Stimulated activated naive B cell treated with anti-CD40 and anti-IgM and Interleukin-4, amounts not matched to agents 10 μg/mL and 1 μg/mL and 100 μg/mL, for 72 hours (primary cell): ENCODE data around the gene HSPD1.
"Not testable (repeated sequence)": the region's sequence is repeated elsewhere in the genome, so short reads cannot be mapped to it uniquely, and the experiment has no call there.

ENCODE experiments used
- ATAC-seq, 2 donors: fragments of 150-1000 bp; cut with Tn5 transposase; replicated peaks; 2 replicates each; pipeline ENCODE4 v1.10.0; 2021; ENCODE audit warnings: moderate library complexity in 1 of 2
- DNase-seq: peaks from one replicate; pipeline ENCODE4 v3.0.0; 2021
- H3K27ac Mint-ChIP-seq: one replicate; pipeline ENCODE4 v1.8.0; 2022; ENCODE audit warnings: mild to moderate bottlenecking, mixed read lengths
- H3K27me3 Mint-ChIP-seq, 2 donors: one replicate each; pipeline ENCODE4 v1.8.0; 2022; ENCODE audit warnings: mixed read lengths in 2 of 2
- H3K36me3 Mint-ChIP-seq, 2 donors: one replicate each; pipeline ENCODE4 v1.8.0; 2022; ENCODE audit warnings: mixed read lengths in 2 of 2, mild to moderate bottlenecking in 1 of 2
- H3K4me1 Mint-ChIP-seq, 2 donors: one replicate each; pipeline ENCODE4 v1.8.0; 2022; ENCODE audit warnings: mixed read lengths in 2 of 2, mild to moderate bottlenecking in 1 of 2
- H3K4me3 Mint-ChIP-seq, 2 donors: one replicate each; pipeline ENCODE4 v1.8.0; 2022; ENCODE audit warnings: mild to moderate bottlenecking in 2 of 2, mixed read lengths in 2 of 2, moderate library complexity in 1 of 2
- H3K9me3 Mint-ChIP-seq, 2 donors: one replicate each; pipeline ENCODE4 v1.8.0; 2022; ENCODE audit warnings: mixed read lengths in 2 of 2, mild to moderate bottlenecking in 1 of 2

Gene HSPD1

GRCh38 chr2:197504000-197504399, 4.4 kb upstream of the HSPD1 start:
- Mint-ChIP-seq H3K36me3 (peaks cover 28 to 50% of the 10 kb centered on the region in 2 donors), H3K4me1 (peaks cover 11 to 25% of the 10 kb centered on the region in 2 donors), H3K27me3 (no peaks in the 10 kb centered on the region), H3K9me3 (no peaks in the 10 kb centered on the region), H3K4me3 (no peak overlapping the region), H3K27ac (peak overlapping the region; percentile 14)
- DNase-seq: no peak
- ATAC-seq: no peak

DNA sequence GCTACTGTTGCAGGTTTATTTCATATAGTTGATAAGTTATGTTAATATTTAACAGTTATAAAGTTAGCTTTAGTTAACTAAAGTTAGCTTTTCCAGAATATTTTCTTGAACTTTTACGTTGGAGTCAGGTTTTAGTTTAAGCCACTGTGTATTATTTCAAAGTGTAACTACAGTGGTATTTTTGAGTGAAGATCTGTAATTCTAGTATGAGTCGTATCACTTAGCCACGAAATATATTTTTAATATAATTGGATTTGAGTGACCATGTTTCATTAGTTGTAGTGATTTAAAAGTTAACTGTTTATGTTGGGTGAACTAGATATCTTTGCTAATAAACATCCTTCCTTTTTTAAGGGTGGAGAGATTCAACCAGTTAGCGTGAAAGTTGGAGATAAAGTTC, 3.0 kb upstream of the HSPD1 start:
- Mint-ChIP-seq H3K36me3 (peaks cover 30 to 50% of the 10 kb centered on the region in 2 donors), H3K27me3 (no peaks in the 10 kb centered on the region), H3K27ac (no peak overlapping the region), H3K9me3 (no peaks in the 10 kb centered on the region), H3K4me3 (no peak overlapping the region), H3K4me1 (peaks cover 16 to 30% of the 10 kb centered on the region in 2 donors)
- DNase-seq: no peak
- ATAC-seq: no peak

GRCh38 chr2:197502201-197502600, 2.6 kb upstream of the HSPD1 start:
- no peak for DNase-seq
- Mint-ChIP-seq H3K36me3 (peaks cover 30 to 48% of the 10 kb centered on the region in 2 donors), H3K27ac (peak overlapping the region; percentile 9), H3K9me3 (no peaks in the 10 kb centered on the region), H3K27me3 (no peaks in the 10 kb centered on the region), H3K4me1 (peaks cover 17 to 35% of the 10 kb centered on the region in 2 donors), H3K4me3 (peak overlapping the region; percentile 90 to 96)
- ATAC-seq: no peak

GRCh38 chr2:197500503-197501131, 977 bp upstream of the HSPD1 start:
- Mint-ChIP-seq H3K27ac (peak overlapping the region; percentile 97), H3K9me3 (no peaks in the 10 kb centered on the region), H3K36me3 (peaks cover 32 to 55% of the 10 kb centered on the region in 2 donors), H3K4me3 (peak overlapping the region; percentile 90 to 96), H3K4me1 (peaks cover 22 to 45% of the 10 kb centered on the region in 2 donors), H3K27me3 (no peaks in the 10 kb centered on the region)
- DNase-seq: no peak
- peak; percentile 13 to 21 for ATAC-seq

DNA sequence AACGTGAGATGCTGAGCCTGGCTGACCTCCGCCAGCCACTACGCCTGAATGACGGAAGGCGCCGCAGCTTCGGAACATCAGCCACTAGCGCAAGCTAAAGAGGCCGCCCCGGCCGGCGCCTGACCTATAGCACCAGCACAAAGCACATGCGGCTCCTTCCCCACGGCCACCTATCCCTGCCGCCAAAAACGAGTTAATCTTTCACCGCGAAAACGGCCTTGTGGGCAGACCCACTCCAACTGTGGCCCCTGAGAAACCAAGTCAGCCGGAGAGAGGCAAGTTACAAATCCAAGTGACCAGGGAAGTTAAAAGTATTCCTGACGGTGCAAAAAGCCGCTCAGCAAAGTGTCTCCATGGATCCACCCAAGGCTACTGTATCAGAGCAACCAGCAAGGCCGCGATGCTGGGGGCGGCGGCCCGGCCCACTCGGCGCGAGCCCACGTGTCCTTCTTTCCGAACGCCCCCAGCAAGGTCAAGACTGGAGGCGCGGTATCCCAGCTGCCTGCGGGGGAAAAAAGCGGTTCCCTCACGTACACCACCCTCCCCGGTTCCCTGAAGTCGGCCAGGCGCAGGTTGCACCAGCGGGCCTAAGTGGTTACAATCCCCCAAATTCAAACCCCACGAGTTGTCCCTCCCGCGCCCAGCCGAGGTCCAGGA, 575 bp downstream of the HSPD1 start:
- Mint-ChIP-seq H3K27me3 (no peaks in the 10 kb centered on the region), H3K27ac (peak overlapping the region; percentile 97), H3K4me1 (peaks cover 22 to 40% of the 10 kb centered on the region in 2 donors), H3K4me3 (peak overlapping the region; percentile 90 to 96), H3K9me3 (no peaks in the 10 kb centered on the region), H3K36me3 (peaks cover 37 to 57% of the 10 kb centered on the region in 2 donors)
- ATAC-seq (peak; percentile 11 to 23), DNase-seq (peak; percentile 45)

DNA sequence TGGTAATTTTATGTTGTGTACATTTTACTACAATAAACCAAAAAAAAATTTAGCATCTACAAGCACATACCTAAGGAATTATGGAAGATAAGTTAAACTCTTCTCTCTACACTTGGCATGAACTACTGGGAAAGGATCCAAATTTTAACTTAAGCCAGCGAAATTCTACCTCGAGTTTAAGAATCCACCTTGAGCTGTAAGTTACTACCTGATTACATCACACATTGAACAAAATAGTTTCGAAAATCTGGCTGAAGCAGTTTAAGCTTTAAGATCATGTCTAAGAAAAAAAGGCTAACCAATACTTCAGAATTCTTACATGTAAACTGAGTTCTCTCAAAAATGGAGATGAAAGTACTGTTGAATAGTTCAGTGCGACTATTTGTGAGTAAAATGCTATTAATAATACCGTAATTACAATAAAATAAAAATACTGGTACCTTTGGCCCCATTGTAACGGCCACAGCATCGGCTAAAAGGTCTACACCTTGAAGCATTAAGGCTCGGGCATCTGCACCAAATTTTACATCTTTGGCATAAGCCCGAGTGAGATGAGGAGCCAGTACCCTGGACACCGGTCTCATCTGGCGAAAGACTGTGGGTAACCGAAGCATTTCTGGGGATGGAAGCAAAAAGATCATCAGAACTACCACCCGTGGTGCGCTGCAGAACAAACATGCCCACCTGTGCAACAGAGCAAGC, 1.3 kb downstream of the HSPD1 start:
- ATAC-seq (no peak), DNase-seq (no peak)
- Mint-ChIP-seq H3K9me3 (no peaks in the 10 kb centered on the region), H3K36me3 (peaks cover 37 to 53% of the 10 kb centered on the region in 2 donors), H3K27ac (peak overlapping the region; percentile 97), H3K4me1 (peaks cover 21 to 38% of the 10 kb centered on the region in 2 donors), H3K27me3 (no peaks in the 10 kb centered on the region), H3K4me3 (peak overlapping the region; percentile 90 to 96)

DNA sequence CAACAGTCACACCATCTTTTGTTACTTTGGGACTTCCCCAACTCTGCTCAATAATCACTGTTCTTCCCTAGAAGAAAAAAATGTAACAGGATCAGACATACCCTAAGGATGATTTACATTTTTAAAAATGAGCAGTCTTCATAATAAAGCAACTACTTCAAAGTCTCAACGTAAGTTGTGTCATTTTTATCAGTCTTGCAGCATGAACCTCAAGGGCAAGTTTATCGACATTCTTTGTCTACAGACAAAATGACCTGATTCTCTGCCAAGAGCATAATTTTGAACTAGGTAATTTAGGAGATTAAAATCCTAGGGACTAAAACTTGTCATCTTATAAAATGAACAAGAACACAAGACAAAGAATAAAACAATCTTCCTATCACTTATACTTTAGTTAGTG, 2.3 kb downstream of the HSPD1 start:
- peaks cover 39 to 58% of the 10 kb centered on the region in 2 donors for H3K36me3 Mint-ChIP-seq
- H3K27me3 Mint-ChIP-seq: no peaks in the 10 kb centered on the region
- ATAC-seq: no peak
- no peaks in the 10 kb centered on the region for H3K9me3 Mint-ChIP-seq
- H3K27ac Mint-ChIP-seq: no peak overlapping the region
- H3K4me3 Mint-ChIP-seq: peak overlapping the region; percentile 90 to 96
- H3K4me1 Mint-ChIP-seq: peaks cover 20 to 35% of the 10 kb centered on the region in 2 donors
- no peak for DNase-seq

GRCh38 chr2:197496695-197497094, 2.9 kb downstream of the HSPD1 start:
- H3K4me1 Mint-ChIP-seq: peaks cover 17 to 29% of the 10 kb centered on the region in 2 donors
- peaks cover 38 to 52% of the 10 kb centered on the region in 2 donors for H3K36me3 Mint-ChIP-seq
- no peaks in the 10 kb centered on the region for H3K27me3 Mint-ChIP-seq
- H3K4me3 Mint-ChIP-seq: peak overlapping the region in 1 of 2 donors; percentile 96
- ATAC-seq (no peak), DNase-seq (no peak)
- no peak overlapping the region for H3K27ac Mint-ChIP-seq
- no peaks in the 10 kb centered on the region for H3K9me3 Mint-ChIP-seq

- Mint-ChIP-seq H3K9me3 (no peaks in the 10 kb centered on the region), H3K4me1 (peaks cover 14 to 20% of the 10 kb centered on the region in 2 donors), H3K4me3 (no peak overlapping the region), H3K36me3 (peaks cover 32 to 45% of the 10 kb centered on the region in 2 donors), H3K27me3 (no peaks in the 10 kb centered on the region), H3K27ac (no peak overlapping the region)
- DNase-seq (no peak), ATAC-seq (no peak)
Observed at GRCh38 chr2:197495433-197496134, 4.1 kb downstream of the HSPD1 start.

GRCh38 chr2:197487385-197487784, 12.3 kb downstream of the HSPD1 start:
- peaks cover 61 to 69% of the 10 kb centered on the region in 2 donors for H3K36me3 Mint-ChIP-seq
- DNase-seq: no peak
- H3K9me3 Mint-ChIP-seq: peaks cover 6 to 12% of the 10 kb centered on the region in 2 donors
- peaks cover 6 to 7% of the 10 kb centered on the region in 2 donors for H3K4me1 Mint-ChIP-seq
- H3K27ac Mint-ChIP-seq: no peak overlapping the region
- ATAC-seq: no peak
- no peak overlapping the region for H3K4me3 Mint-ChIP-seq
- no peaks in the 10 kb centered on the region for H3K27me3 Mint-ChIP-seq

DNA sequence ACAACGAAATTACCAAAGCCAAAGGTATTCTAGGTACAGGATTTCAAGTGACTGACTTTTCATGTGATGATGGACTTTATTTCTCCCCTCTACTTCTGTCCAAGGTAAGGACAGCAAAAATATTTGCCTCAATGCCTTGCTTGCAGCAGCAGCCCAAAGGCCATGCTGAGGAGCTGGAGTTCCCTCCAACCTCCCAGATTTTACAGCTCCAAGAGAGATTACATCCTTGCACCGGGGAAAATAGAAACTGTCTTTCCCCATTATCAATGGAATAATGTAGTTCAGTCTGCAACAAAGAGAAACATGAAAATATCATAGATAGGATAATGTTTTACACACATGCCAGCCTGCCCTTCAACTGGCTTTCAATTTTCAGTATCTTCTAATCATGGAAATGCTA, 13.5 kb downstream of the HSPD1 start:
- DNase-seq (no peak), ATAC-seq (no peak)
- peaks cover 59 to 70% of the 10 kb centered on the region in 2 donors for H3K36me3 Mint-ChIP-seq
- H3K4me1 Mint-ChIP-seq: peaks cover 6 to 7% of the 10 kb centered on the region in 2 donors
- no peak overlapping the region for H3K4me3 Mint-ChIP-seq
- H3K9me3 Mint-ChIP-seq: peaks cover 6 to 12% of the 10 kb centered on the region in 2 donors
- no peaks in the 10 kb centered on the region for H3K27me3 Mint-ChIP-seq
- H3K27ac Mint-ChIP-seq: peak overlapping the region; percentile 69

DNA sequence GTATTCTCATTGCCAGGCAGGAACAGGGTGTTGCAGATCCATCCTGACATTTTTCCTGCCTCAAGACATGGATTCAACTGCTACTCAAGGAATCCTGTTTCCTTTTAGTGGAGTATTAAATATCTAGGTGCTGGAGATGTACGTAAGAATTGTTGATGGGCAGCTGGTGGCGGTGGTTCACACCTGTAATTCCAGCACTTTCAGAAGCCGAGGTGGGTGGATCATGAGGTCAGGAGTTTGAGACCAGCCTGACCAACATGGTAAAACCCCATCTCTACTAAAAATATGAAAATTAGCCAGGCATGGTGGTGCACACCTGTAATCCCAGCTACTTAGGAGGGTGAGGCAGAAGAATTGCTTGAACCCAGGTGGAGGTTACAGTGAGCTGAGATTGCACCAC, 15.4 kb downstream of the HSPD1 start:
- peak overlapping the region; percentile 47 for H3K27ac Mint-ChIP-seq
- H3K4me3 Mint-ChIP-seq, H3K27me3 Mint-ChIP-seq, H3K4me1 Mint-ChIP-seq, DNase-seq: not testable (repeated sequence)
- H3K9me3 Mint-ChIP-seq: peaks cover 6 to 12% of the 10 kb centered on the region in 2 donors
- peaks cover 61 to 74% of the 10 kb centered on the region in 2 donors for H3K36me3 Mint-ChIP-seq
- peak in 1 of 2 donors; percentile 11 for ATAC-seq

- Mint-ChIP-seq H3K4me3 (no peak overlapping the region), H3K9me3 (peaks cover 4 to 8% of the 10 kb centered on the region in 2 donors), H3K27me3 (no peaks in the 10 kb centered on the region), H3K36me3 (peaks cover 51 to 64% of the 10 kb centered on the region in 2 donors), H3K4me1 (peaks cover 0 to under 1% of the 10 kb centered on the region in 2 donors), H3K27ac (peak overlapping the region; percentile 62)
- ATAC-seq (no peak), DNase-seq (no peak)
Observed at GRCh38 chr2:197480165-197481036, 19.2 kb downstream of the HSPD1 start.
